Panc1 (cell line): ENCODE results near the gene RNASEH2A. TPM values are rescaled to one million over a fixed set of nuclear protein-coding genes. Genes with fewer than 3 reads are reported as not detected.

ENCODE experiments used
- ATAC-seq: fragments of 200-7000 bp; cut with Tn5 transposase; 2 replicates; pipeline ENCODE4 v1.9.1; 2020; ENCODE audit warnings: mild to moderate bottlenecking, moderate library complexity
- BruUV-seq: library from RNA; stranded (reverse); fragments of 400-500 nt; replicated peaks from 2 replicates; lab custom pipeline; 2021; lab: Mats Ljungman, UMichigan
- CTCF ChIA-PET: fragments of 300-600 bp; sonication (Branson Sonifier 250); formaldehyde crosslinking; loops from one replicate; lab custom pipeline; 2022; ENCODE audit warnings: antibody characterized with exemption; lab: Charles Lee
- POLR2A ChIA-PET: fragments of 300-600 bp; sonication (Branson Sonifier 250); formaldehyde crosslinking; loops from one replicate; lab custom pipeline; 2022; ENCODE audit warnings: antibody characterized with exemption; lab: Charles Lee
- DNase-seq: peaks from one replicate; pipeline ENCODE4 v3.0.0-alpha.2; 2010; ENCODE audit warnings: low read depth, low spot score
- H3K27ac ChIP-seq: 2 replicates; pipeline ENCODE4 v1.5.1; 2011; ENCODE audit warnings: mild to moderate bottlenecking, low read length, inconsistent platforms
- H3K27me3 ChIP-seq: fragments of 200-500 bp; sonication (Bioruptor generic); 2 replicates; pipeline ENCODE4 v1.6.0; 2014; ENCODE audit warnings: low read length, inconsistent platforms; ENCODE audit not compliant: control insufficient read depth, insufficient read depth
- H3K36me3 ChIP-seq: fragments of 200-500 bp; sonication (Bioruptor generic); 2 replicates; pipeline ENCODE4 v1.5.1; 2014; ENCODE audit warnings: inconsistent platforms, mild to moderate bottlenecking, low read length, moderate library complexity; ENCODE audit not compliant: control insufficient read depth, insufficient read depth
- H3K4me1 ChIP-seq: 2 replicates; pipeline ENCODE4 v1.5.1; 2011; ENCODE audit warnings: inconsistent platforms, mild to moderate bottlenecking, low read length, moderate library complexity; ENCODE audit not compliant: control insufficient read depth, insufficient read depth
- H3K4me3 ChIP-seq, 2 experiments: 2 replicates each; pipeline ENCODE4 v1.5.1; 2011 to 2012; ENCODE audit warnings: low read depth in 2 of 2, low read length in 2 of 2, mild to moderate bottlenecking in 2 of 2, inconsistent platforms in 1 of 2, moderate library complexity in 1 of 2
- H3K9me3 ChIP-seq: fragments of 200-500 bp; sonication (Bioruptor generic); 2 replicates; pipeline ENCODE4 v1.5.1; 2014; ENCODE audit warnings: low read depth, mild to moderate bottlenecking, inconsistent platforms, low read length, moderate library complexity; ENCODE audit not compliant: control insufficient read depth, insufficient read depth
- CTCF ChIP-seq: fragments of 450-650 bp; IDR thresholded peaks from 2 replicates; pipeline ENCODE4 v1.5.1; 2017; ENCODE audit warnings: mild to moderate bottlenecking
- POLR2AphosphoS5 ChIP-seq: IDR thresholded peaks from 2 replicates; pipeline ENCODE4 v1.6.1; 2012; ENCODE audit warnings: mild to moderate bottlenecking, low read depth, low read length, moderate library complexity
- SIN3A ChIP-seq: IDR thresholded peaks from 2 replicates; pipeline ENCODE4 v1.6.1; 2012; ENCODE audit warnings: low read depth, mild to moderate bottlenecking, low read length, moderate library complexity, borderline replicate concordance; ENCODE audit not compliant: insufficient read depth
- TCF7L2 ChIP-seq: IDR thresholded peaks from 2 replicates; pipeline ENCODE4 v1.6.1; 2011; ENCODE audit warnings: mild to moderate bottlenecking, low read depth, low read length, inconsistent platforms
- in situ Hi-C: cut with HindIII; loops from 2 replicates; pipeline ENCODE4 v1.10.0; 2016; ENCODE audit warnings: low sequenced_read_pairs, low pct_unique_long_range_greater_than_20kb
- intact Hi-C: fragments of 100-400 bp; cut with micrococcal nuclease; formaldehyde crosslinking; loops from one replicate; pipeline ENCODE4 v1.10.0; 2022; ENCODE audit not compliant: unreplicated experiment
- total RNA-seq: library from RNA; stranded (reverse); gene quantifications from one replicate; pipeline ENCODE4 v1.2.1, GENCODE V29; 2021; ENCODE audit not compliant: unreplicated experiment
- TF ChIP-seq, protein P1 (sequence below), 2 experiments: IDR thresholded peaks; 2 replicates each; pipeline ENCODE4 v1.6.1; 2011 to 2012; ENCODE audit warnings: low read depth in 2 of 2, control low read depth in 1 of 2, low read length in 1 of 2, mild to moderate bottlenecking in 1 of 2, moderate library complexity in 1 of 2; ENCODE audit not compliant: insufficient read depth in 1 of 2

Gene RNASEH2A
- total RNA-seq, 1 experiment from 2014 or later = 44.9 TPM

GRCh38 chr19:12767150-12767549 lies 39.2 kb upstream of the RNASEH2A start:
- ChIA-PET POLR2A (interaction anchor here (1.7 kb wide), 1 partner anchor 25 kb away, joined by 5 read pairs; the partner anchor contains the start of gene JUNB), CTCF (interaction anchor here (1.0 kb wide), 1 partner anchor 29 kb away, joined by 4 read pairs; no protein-coding TSS in a partner anchor)
- no peaks in the 10 kb centered on the region for H3K36me3 ChIP-seq
- TF ChIP-seq POLR2AphosphoS5 = no peak
- TF ChIP-seq, protein P1, sequence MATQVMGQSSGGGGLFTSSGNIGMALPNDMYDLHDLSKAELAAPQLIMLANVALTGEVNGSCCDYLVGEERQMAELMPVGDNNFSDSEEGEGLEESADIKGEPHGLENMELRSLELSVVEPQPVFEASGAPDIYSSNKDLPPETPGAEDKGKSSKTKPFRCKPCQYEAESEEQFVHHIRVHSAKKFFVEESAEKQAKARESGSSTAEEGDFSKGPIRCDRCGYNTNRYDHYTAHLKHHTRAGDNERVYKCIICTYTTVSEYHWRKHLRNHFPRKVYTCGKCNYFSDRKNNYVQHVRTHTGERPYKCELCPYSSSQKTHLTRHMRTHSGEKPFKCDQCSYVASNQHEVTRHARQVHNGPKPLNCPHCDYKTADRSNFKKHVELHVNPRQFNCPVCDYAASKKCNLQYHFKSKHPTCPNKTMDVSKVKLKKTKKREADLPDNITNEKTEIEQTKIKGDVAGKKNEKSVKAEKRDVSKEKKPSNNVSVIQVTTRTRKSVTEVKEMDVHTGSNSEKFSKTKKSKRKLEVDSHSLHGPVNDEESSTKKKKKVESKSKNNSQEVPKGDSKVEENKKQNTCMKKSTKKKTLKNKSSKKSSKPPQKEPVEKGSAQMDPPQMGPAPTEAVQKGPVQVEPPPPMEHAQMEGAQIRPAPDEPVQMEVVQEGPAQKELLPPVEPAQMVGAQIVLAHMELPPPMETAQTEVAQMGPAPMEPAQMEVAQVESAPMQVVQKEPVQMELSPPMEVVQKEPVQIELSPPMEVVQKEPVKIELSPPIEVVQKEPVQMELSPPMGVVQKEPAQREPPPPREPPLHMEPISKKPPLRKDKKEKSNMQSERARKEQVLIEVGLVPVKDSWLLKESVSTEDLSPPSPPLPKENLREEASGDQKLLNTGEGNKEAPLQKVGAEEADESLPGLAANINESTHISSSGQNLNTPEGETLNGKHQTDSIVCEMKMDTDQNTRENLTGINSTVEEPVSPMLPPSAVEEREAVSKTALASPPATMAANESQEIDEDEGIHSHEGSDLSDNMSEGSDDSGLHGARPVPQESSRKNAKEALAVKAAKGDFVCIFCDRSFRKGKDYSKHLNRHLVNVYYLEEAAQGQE (IDR thresholded peaks at IDR 0.05; ENCODE audit: insufficient read depth in 1 of 2, low read depth in 2 of 2, low read length in 1 of 2) = no peak
- TF ChIP-seq CTCF = no peak
- TF ChIP-seq TCF7L2 = no peak
- no peak for TF ChIP-seq SIN3A
- no peaks in the 10 kb centered on the region for H3K9me3 ChIP-seq
- no peaks in the 10 kb centered on the region for H3K27me3 ChIP-seq
- intact Hi-C loops = no loop called here
- H3K4me3 ChIP-seq = no peak overlapping the region
- no TSS peak for BruUV-seq
- no peak overlapping the region for H3K27ac ChIP-seq
- H3K4me1 ChIP-seq = no peaks in the 10 kb centered on the region
- ATAC-seq (no peak), DNase-seq (no peak)
- in situ Hi-C loops = no loop called here

DNA sequence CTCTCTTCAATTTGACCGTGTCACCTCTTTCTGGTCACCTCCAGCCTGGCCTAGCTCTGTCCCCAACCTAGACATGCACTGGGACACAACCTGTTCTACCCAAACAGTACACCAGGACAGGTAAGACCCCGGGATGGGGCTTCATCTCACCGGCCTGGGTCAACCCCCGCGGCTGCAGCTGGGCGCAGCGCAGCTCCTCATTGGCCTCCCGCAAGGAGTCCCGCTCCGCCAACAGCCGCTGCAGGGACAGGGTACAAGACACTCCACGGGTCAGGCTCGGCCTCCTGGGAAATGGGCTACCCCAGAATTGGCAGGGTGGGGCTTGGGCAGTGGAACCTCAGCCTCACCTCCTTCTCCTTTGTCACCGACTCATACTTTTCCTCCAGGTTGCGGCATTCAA lies 38.7 kb upstream of the RNASEH2A start:
- in situ Hi-C loops (no loop called here), intact Hi-C loops (no loop called here)
- no peak overlapping the region for H3K4me3 ChIP-seq
- ATAC-seq (no peak), DNase-seq (no peak)
- H3K36me3 ChIP-seq = no peaks in the 10 kb centered on the region
- POLR2A ChIA-PET = interaction anchor here (0.7 kb wide), 1 partner anchor 12 kb away, joined by 3 read pairs; no protein-coding TSS in a partner anchor
- no peaks in the 10 kb centered on the region for H3K9me3 ChIP-seq
- no TSS peak for BruUV-seq
- CTCF ChIA-PET = interaction anchor here (1.0 kb wide), 1 partner anchor 28 kb away, joined by 4 read pairs; no protein-coding TSS in a partner anchor
- no peaks in the 10 kb centered on the region for H3K4me1 ChIP-seq
- TF ChIP-seq SIN3A = no peak
- no peak for TF ChIP-seq CTCF
- no peak for TF ChIP-seq POLR2AphosphoS5
- no peak for TF ChIP-seq TCF7L2
- TF ChIP-seq, protein P1 (IDR thresholded peaks at IDR 0.05; ENCODE audit: insufficient read depth in 1 of 2, low read depth in 2 of 2, low read length in 1 of 2) = no peak
- H3K27me3 ChIP-seq = no peaks in the 10 kb centered on the region
- no peak overlapping the region for H3K27ac ChIP-seq
